Keratinocyte (primary cell): Measurements from ENCODE around the gene SPTLC3. TPM values are rescaled to one million over a fixed set of nuclear protein-coding genes. Genes with fewer than 3 reads are reported as not detected.

Source experiments
- DNase-seq: peaks from one replicate; pipeline ENCODE4 v3.0.0-alpha.2; 2011; ENCODE audit warnings: low read depth, missing footprints, low spot score
- FAIRE-seq: peaks from 2 replicates; lab custom pipeline; 2011; peaks lifted over from hg19 to GRCh38; lab: Jason Lieb, UNC
- H2AFZ ChIP-seq: 2 replicates; pipeline ENCODE4 v1.6.0; 2012; ENCODE audit warnings: low read length, control low read depth, inconsistent platforms; ENCODE audit not compliant: control insufficient read depth
- H3K27ac ChIP-seq: 2 replicates; pipeline ENCODE4 v1.5.1; 2011; ENCODE audit warnings: low read length; ENCODE audit not compliant: control insufficient read depth, insufficient read depth
- H3K27me3 ChIP-seq: 3 replicates; pipeline ENCODE4 v1.6.0; 2011; ENCODE audit warnings: low read length; ENCODE audit not compliant: control insufficient read depth, insufficient read depth; ENCODE audit errors: extremely low read depth
- H3K36me3 ChIP-seq, 2 experiments: 2 replicates in 1 of 2; 3 replicates in 1 of 2; pipeline ENCODE4 v1.5.1; 2011; ENCODE audit warnings: low read length in 2 of 2, mild to moderate bottlenecking in 1 of 2; ENCODE audit not compliant: control insufficient read depth in 2 of 2, insufficient read depth in 2 of 2; ENCODE audit errors: extremely low read depth in 1 of 2
- H3K4me1 ChIP-seq: 3 replicates; pipeline ENCODE4 v1.5.1; 2011; ENCODE audit warnings: low read length; ENCODE audit not compliant: control insufficient read depth, insufficient read depth; ENCODE audit errors: extremely low read depth
- H3K4me2 ChIP-seq: 3 replicates; pipeline ENCODE4 v1.6.0; 2011; ENCODE audit warnings: low read depth, low read length; ENCODE audit not compliant: control insufficient read depth, insufficient read depth; ENCODE audit errors: extremely low read depth
- H3K4me3 ChIP-seq, 3 experiments: fragments of 200-600 bp in 1 of 3; sonication (generic) in 1 of 3; 2 replicates in 2 of 3; 3 replicates in 1 of 3; pipeline ENCODE4 v1.5.1; 2011 to 2016; ENCODE audit warnings: low read length in 3 of 3, mild to moderate bottlenecking in 3 of 3, control low read depth in 2 of 3, inconsistent platforms in 1 of 3, low read depth in 1 of 3, mixed read lengths in 1 of 3, mixed run types in 1 of 3, moderate library complexity in 1 of 3; ENCODE audit not compliant: control insufficient read depth in 2 of 3, insufficient read depth in 2 of 3; ENCODE audit errors: extremely low read depth in 1 of 3
- H3K79me2 ChIP-seq: 2 replicates; pipeline ENCODE4 v1.6.0; 2012; ENCODE audit warnings: low read length; ENCODE audit not compliant: control insufficient read depth, insufficient read depth
- H3K9ac ChIP-seq: 3 replicates; pipeline ENCODE4 v1.6.0; 2011; ENCODE audit warnings: low read length; ENCODE audit not compliant: control insufficient read depth, insufficient read depth; ENCODE audit errors: extremely low read depth
- H3K9me1 ChIP-seq: 3 replicates; pipeline ENCODE4 v1.6.0; 2011; ENCODE audit warnings: low read length; ENCODE audit not compliant: control insufficient read depth, insufficient read depth; ENCODE audit errors: extremely low read depth
- H3K9me3 ChIP-seq: 2 replicates; pipeline ENCODE4 v1.5.1; 2012; ENCODE audit warnings: low read depth, low read length; ENCODE audit not compliant: control insufficient read depth
- H4K20me1 ChIP-seq: 3 replicates; pipeline ENCODE4 v1.6.0; 2011; ENCODE audit warnings: low read length; ENCODE audit not compliant: control insufficient read depth, insufficient read depth; ENCODE audit errors: extremely low read depth
- EZH2 ChIP-seq: IDR thresholded peaks from one replicate; pipeline ENCODE4 v1.6.1; 2012; ENCODE audit warnings: inconsistent platforms, mild to moderate bottlenecking, low read length, moderate library complexity
- dilution Hi-C: fragments of 300-500 bp; cut with MboI; formaldehyde crosslinking; loops from one replicate; pipeline ENCODE4 v1.7.0; 2020; ENCODE audit warnings: low sequenced_read_pairs; ENCODE audit not compliant: extremely low pct_ligation_motif_present
- polyA plus RNA-seq, 5 experiments: library from polyadenylated mRNA; depleted of rRNA in 3 of 5; stranded (reverse) in 3 of 5; stranded (forward) in 1 of 5; unstranded in 1 of 5; fragments of >200 nt; gene quantifications; 1 replicate in 1 of 5; 2 replicates in 3 of 5; 3 replicates in 1 of 5; pipeline versions ENCODE4 v1.2.1 to v1.2.3, GENCODE V29; 2011 to 2012; ENCODE audit warnings: missing spikeins in 2 of 5, low read depth in 1 of 5, low replicate concordance in 1 of 5
- TF ChIP-seq, protein P1 (sequence below), 3 experiments: IDR thresholded peaks in 1 of 3; conservative IDR thresholded peaks in 1 of 3; optimal IDR thresholded peaks in 1 of 3; 2 replicates in 2 of 3; 3 replicates in 1 of 3; pipeline versions ENCODE3 to v1.5.1; 2011; ENCODE audit warnings: low read length in 3 of 3, mild to moderate bottlenecking in 3 of 3, moderate library complexity in 2 of 3, control low read depth in 1 of 3, inconsistent platforms in 1 of 3; ENCODE audit not compliant: insufficient read depth in 2 of 3; ENCODE audit errors: extremely low read depth in 1 of 3

SPTLC3 gene
- polyA plus RNA-seq, 1 donor (not counting 4 experiments of a cell fraction or from before 2014, with no cell fraction given), result 11.4 TPM

DNA sequence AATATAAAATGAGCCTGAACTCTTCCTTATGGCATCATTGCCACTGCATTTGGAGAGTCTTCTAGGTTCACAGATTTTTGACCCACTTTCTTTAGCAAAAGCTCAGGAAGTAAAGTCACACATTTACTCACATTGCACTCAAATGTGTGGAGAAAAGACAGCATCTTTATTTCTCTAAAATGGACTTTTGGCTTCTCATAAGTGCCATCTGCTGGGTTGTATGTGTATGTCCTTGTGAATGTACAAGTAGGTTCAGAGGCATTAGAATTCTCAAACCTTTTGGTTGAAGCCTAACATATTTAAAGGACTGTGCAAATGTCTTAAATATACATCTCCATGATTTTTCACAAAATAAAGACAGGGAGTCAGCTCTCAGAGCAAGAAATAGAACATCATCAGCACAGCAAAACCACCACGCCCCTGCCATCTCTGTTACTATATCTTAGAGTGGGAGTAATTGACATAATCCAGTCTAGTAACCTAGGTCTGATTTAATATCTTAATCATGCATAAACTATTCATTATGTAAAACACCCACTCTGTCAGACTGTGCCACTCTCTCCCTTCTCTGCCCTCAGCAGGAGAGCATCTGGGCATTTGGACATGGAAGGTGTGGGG is 42.2 kb upstream of the SPTLC3 start:
- TF ChIP-seq EZH2, result no peak
- TF ChIP-seq, protein P1, sequence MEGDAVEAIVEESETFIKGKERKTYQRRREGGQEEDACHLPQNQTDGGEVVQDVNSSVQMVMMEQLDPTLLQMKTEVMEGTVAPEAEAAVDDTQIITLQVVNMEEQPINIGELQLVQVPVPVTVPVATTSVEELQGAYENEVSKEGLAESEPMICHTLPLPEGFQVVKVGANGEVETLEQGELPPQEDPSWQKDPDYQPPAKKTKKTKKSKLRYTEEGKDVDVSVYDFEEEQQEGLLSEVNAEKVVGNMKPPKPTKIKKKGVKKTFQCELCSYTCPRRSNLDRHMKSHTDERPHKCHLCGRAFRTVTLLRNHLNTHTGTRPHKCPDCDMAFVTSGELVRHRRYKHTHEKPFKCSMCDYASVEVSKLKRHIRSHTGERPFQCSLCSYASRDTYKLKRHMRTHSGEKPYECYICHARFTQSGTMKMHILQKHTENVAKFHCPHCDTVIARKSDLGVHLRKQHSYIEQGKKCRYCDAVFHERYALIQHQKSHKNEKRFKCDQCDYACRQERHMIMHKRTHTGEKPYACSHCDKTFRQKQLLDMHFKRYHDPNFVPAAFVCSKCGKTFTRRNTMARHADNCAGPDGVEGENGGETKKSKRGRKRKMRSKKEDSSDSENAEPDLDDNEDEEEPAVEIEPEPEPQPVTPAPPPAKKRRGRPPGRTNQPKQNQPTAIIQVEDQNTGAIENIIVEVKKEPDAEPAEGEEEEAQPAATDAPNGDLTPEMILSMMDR (optimal IDR thresholded peaks at IDR 0.05 in 1 of 3, IDR thresholded peaks at IDR 0.05 in 1 of 3, conservative IDR thresholded peaks at IDR 0.05 in 1 of 3; ENCODE audit: extremely low read depth in 1 of 3, insufficient read depth in 2 of 3, low read length in 3 of 3), result peak in 2 of 3 experiments; percentile 28 to 35
- Histone ChIP-seq H2AFZ (no peak overlapping the region), H3K4me3 (no peak overlapping the region), H4K20me1 (no peaks in the 10 kb centered on the region), H3K9me1 (no peaks in the 10 kb centered on the region), H3K27me3 (no peaks in the 10 kb centered on the region), H3K27ac (no peak overlapping the region), H3K9ac (no peak overlapping the region), H3K4me1 (peaks cover 14% of the 10 kb centered on the region), H3K36me3 (no peaks in the 10 kb centered on the region), H3K79me2 (no peaks in the 10 kb centered on the region), H3K4me2 (no peak overlapping the region), H3K9me3 (no peaks in the 10 kb centered on the region)
- DNase-seq, result no peak
- dilution Hi-C loops, result no loop called here
- FAIRE-seq, result no peak

DNA sequence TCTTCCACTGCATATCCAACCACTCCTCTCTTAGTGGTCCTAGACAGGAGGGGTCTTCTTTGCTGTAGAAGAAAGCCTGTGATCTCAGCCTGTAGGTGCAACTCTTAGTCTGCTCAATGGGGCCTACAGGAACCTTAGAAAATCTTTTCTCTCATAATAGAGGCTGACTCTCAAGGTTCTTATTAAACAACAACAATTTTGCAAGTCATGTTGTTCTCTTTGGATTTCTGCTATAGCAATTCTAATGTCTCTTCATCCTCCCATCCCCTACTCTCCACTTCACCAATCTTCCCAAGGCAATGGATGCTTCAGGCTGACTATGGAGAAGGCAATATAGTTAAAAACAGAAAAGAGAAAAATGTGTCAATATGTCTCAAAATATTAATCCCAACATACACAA is 40.8 kb upstream of the SPTLC3 start:
- Histone ChIP-seq H3K36me3 (no peaks in the 10 kb centered on the region), H3K27ac (no peak overlapping the region), H3K79me2 (no peaks in the 10 kb centered on the region), H3K9ac (no peak overlapping the region), H3K4me1 (peaks cover 14% of the 10 kb centered on the region), H3K4me2 (peak overlapping the region; percentile 18), H3K4me3 (no peak overlapping the region), H3K9me1 (no peaks in the 10 kb centered on the region), H2AFZ (peak overlapping the region; percentile 7), H3K9me3 (no peaks in the 10 kb centered on the region), H3K27me3 (no peaks in the 10 kb centered on the region), H4K20me1 (no peaks in the 10 kb centered on the region)
- no peak for FAIRE-seq
- no peak for TF ChIP-seq EZH2
- TF ChIP-seq, protein P1 (optimal IDR thresholded peaks at IDR 0.05 in 1 of 3, IDR thresholded peaks at IDR 0.05 in 1 of 3, conservative IDR thresholded peaks at IDR 0.05 in 1 of 3; ENCODE audit: extremely low read depth in 1 of 3, insufficient read depth in 2 of 3, low read length in 3 of 3), result no peak
- DNase-seq, result no peak
- dilution Hi-C loops, result no loop called here
